ENCODE measurements around the gene PATE4.
A peak's percentile ranks its signal among the peaks of the same experiment; 100 is the strongest.
"Not testable (repeated sequence)": the region's sequence is repeated elsewhere in the genome, so short reads cannot be mapped to it uniquely, and the experiment has no call there.

PATE4 gene, protein sequence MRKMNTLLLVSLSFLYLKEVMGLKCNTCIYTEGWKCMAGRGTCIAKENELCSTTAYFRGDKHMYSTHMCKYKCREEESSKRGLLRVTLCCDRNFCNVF

GRCh38 chr11:125833016-125833415 is at the start of gene PATE4:
Gene PATE4 (plus strand): TSS chr11:125833316. CDS start chr11:125833360, 44 bp downstream.
- DNase-seq (ENCODE audit: low read depth) = no peak

DNA sequence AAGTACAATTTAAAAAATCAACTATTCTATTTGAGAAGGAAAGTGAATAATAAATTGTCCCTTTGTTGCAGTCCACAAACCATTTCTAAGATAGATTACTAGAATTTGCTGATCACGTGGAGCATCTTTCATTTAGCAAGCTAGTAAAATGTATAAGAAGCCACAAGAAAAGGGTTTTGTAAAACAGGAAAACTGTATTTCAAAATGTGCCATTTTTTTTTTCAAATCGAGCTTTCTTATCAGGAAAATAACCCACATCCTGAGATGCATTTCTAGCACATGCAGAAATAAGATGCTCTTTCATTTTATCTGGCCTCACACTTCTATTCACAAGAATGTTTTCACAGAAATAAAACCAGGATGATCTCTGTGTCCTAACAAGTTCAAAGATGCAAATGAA is 48.4 kb upstream of the PATE4 start:
- no peak for DNase-seq (ENCODE audit: low read depth)

DNA sequence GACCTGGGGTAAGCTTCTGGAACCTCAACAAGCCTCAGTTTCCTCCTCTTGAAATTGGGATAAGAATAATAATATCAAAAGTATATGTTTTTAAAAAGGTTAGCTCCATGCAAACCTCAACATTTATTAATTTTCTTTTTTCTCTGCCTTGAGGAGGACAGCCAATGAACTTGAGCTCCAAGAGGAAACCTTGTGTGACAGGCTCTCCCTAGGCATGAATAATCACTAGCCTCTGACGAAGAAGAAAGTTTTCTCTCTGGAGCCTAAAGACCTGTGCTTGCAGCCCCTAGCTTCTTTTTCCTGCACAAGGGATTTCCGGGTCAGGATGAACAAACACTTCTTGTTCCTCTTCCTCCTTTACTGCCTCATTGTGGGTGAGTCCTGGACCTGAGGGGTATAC is 45.3 kb upstream of the PATE4 start, which contains the start of gene PATE3:
Gene PATE3 (plus strand): TSS at position 301 of the 400 bp plus-strand sequence. CDS start 25 bp downstream, at position 326.
- DNase-seq (ENCODE audit: low read depth) = no peak

GRCh38 chr11:125790825-125791224 is 42.3 kb upstream of the PATE4 start:
- no peak for DNase-seq (ENCODE audit: low read depth)

- DNase-seq (ENCODE audit: low read depth) = no peak
Observed at GRCh38 chr11:125797641-125798040, 35.5 kb upstream of the PATE4 start.

DNA sequence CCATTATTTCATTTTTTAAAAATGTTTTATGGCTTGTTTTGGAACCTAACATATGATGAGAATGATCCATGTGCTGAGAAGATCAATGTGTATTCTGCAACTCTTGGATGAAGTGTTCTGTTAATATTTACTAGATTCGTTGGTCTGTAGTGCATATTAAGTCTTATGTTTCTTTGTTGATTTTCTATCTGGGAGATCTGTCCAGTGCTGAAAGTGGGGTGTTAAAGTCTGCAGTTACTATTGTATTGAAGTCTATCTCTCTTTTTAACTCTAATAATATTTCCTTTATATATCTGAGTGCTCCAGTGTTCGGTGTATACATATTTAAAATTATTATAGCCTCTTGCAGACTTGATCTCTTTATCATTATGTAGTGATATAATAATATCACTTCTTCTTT is 33.3 kb upstream of the PATE4 start:
- DNase-seq (ENCODE audit: low read depth) = no peak

- no peak for DNase-seq (ENCODE audit: low read depth)
Observed at GRCh38 chr11:125802387-125802786, 30.7 kb upstream of the PATE4 start.

GRCh38 chr11:125807909-125808308 is 25.2 kb upstream of the PATE4 start:
- DNase-seq (ENCODE audit: low read depth) = no peak

GRCh38 chr11:125835748-125836147 is 2.6 kb downstream of the PATE4 start:
- no peak for DNase-seq (ENCODE audit: low read depth)

DNA sequence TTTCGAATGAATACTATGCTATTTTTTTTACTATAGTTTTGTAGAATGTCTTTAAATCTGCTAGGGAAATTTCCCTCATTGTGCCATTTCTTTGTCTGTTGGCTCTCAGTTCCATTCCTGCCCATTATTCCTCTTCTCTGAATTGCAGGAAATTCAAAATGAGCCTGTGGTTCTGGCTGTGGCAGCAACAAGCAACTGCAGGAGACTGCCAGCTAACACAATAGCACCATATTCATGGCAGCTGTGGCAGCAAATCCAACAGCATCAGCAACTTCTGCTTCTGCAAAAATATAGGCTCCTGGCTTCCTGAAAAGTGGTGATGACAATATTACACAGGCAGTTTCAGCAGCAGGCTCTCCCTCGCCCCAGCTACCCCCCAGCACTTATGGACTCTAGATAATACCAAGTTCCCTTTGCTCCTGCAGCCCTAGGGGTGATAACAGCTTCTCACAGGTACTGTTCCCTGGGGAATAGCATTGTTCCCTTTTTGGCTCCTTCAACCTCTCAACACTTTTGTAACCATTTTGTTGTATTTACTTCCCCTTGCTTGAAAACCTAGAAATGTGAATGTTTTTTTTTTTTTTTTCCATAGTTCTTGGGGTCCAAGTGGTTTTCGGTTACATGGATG is 9.3 kb downstream of the PATE4 start:
- DNase-seq (ENCODE audit: low read depth) = no peak

GRCh38 chr11:125846188-125846587 is 13.1 kb downstream of the PATE4 start:
- no peak for DNase-seq (ENCODE audit: low read depth)

- not testable (repeated sequence) for DNase-seq (ENCODE audit: low read depth)
Observed at GRCh38 chr11:125857670-125858069, 24.6 kb downstream of the PATE4 start.

DNA sequence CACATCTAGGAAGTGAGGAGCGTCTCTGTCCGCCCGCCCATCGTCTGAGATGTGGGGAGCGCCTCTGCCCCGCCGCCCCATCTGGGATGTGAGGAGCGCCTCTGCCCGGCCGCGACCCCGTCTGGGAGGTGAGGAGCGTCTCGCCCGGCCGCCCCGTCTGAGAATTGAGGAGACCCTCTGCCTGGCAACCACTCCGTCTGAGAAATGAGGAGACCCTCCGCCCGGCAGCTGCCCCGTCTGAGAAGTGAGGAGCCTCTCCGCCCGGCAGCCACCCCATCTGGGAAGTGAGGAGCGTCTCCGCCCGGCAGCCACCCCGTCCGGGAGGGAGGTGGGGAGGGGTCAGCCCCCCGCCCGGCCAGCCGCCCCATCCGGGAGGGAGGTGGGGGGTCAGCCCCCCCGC is 29.7 kb downstream of the PATE4 start:
- not testable (repeated sequence) for DNase-seq (ENCODE audit: low read depth)

DNA sequence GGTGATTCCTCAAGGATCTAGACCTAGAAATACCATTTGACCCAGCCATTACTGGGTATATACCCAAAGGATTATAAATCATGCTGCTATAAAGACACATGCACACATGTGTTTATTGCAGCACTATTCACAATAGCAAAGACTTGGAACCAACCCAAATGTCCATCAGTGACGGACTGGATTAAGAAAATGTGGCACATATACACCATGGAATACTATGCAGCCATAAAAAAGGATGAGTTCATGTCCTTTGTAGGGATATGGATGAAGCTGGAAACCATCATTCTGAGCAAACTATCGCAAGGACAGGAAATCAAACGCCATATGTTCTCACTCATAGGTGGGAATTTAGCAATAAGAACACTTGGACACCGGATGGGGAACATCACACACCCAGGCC is 32.2 kb downstream of the PATE4 start:
- DNase-seq (ENCODE audit: low read depth) = not testable (repeated sequence)

DNA sequence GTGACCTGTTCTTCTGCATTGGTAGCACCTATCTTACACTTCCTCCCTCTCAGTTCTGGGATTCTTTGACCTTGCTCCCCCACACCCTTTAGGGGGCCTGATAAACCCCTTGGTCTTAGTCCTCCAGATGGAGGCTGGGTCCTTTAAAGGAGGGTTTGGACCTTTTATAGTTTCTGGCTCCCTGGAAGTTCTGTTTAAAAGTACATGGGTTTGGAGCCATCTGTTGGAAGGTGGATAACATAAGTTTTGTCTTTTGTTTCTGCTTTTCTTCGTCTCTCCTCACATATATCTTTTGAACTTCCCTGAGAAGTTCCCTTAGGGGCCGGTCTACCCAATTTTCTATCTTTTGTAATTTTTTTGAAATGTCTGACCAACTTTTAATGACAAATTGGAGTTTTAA is 36.4 kb downstream of the PATE4 start:
- DNase-seq (ENCODE audit: low read depth) = no peak

GRCh38 chr11:125871391-125872137 is 38.4 kb downstream of the PATE4 start:
- no peak for DNase-seq (ENCODE audit: low read depth)

GRCh38 chr11:125872138-125872491 is 39.0 kb downstream of the PATE4 start:
- DNase-seq (ENCODE audit: low read depth) = no peak

GRCh38 chr11:125873881-125874555 is 40.9 kb downstream of the PATE4 start:
- DNase-seq (ENCODE audit: low read depth) = no peak

GRCh38 chr11:125874556-125875124 is 41.5 kb downstream of the PATE4 start:
- DNase-seq (ENCODE audit: low read depth) = peak; percentile 50

- no peak for DNase-seq (ENCODE audit: low read depth)
Observed at GRCh38 chr11:125881291-125881690, 48.2 kb downstream of the PATE4 start.

DNA sequence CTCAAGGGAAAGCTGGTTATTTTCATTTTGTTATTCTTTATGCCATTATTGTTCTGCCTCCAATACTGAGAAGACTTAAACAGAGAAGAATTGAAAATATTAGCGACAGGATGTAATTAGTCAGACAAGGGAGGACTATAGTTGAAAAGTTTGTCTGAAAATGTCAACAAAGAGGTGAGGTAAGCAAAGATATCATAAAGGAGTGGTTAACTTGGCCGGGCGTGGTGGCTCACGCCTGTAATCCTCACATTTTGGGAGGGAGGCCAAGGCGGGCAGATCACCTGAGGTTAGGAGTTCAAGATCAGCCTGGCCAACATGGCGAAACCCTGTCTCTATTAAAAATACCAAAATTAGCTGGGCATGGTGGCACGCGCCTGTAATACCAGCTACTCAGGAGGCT is 50.3 kb downstream of the PATE4 start:
- DNase-seq (ENCODE audit: low read depth) = no peak

GRCh38 chr11:125886997-125887372 is 53.9 kb downstream of the PATE4 start:
- DNase-seq (ENCODE audit: low read depth) = no peak

Measured in activated T-cell treated with anti-CD3 and anti-CD28 coated beads for 24 hours (primary cell).